HCT116 (cell line): ENCODE measurements around the gene SH3PXD2A. TPM values are rescaled to one million over a fixed set of nuclear protein-coding genes. Genes with fewer than 3 reads are reported as not detected.

Experiments used
- ATAC-seq: fragments of 200-7000 bp; cut with Tn5 transposase; 2 replicates; pipeline ENCODE4 v1.9.1; 2020; ENCODE audit warnings: mild to moderate bottlenecking, moderate library complexity
- BruUV-seq: library from RNA; stranded (reverse); fragments of 400-500 nt; replicated peaks from 2 replicates; lab custom pipeline; 2021; lab: Mats Ljungman, UMichigan
- CTCF ChIA-PET: fragments of 300-600 bp; sonication (Branson Sonifier 250); formaldehyde crosslinking; loops from one replicate; lab custom pipeline; 2021; ENCODE audit warnings: antibody characterized with exemption; lab: Charles Lee
- POLR2A ChIA-PET: fragments of 300-600, 350-600 bp; sonication (Branson Sonifier 250); formaldehyde crosslinking; loops from one replicate; lab custom pipeline; 2021; ENCODE audit warnings: antibody characterized with exemption; lab: Charles Lee
- RAD21 ChIA-PET, 2 experiments: fragments of 300-600 bp; sonication (Branson Sonifier 250); formaldehyde crosslinking; loops; one replicate each; lab custom pipeline; 2023; ENCODE audit warnings: low total read pairs in 2 of 2; ENCODE audit not compliant: uncharacterized antibody in 2 of 2, unreplicated experiment in 2 of 2, low non-redundant PET in 1 of 2; lab: Charles Lee
- DNase-seq: peaks from one replicate; pipeline ENCODE4 v3.0.0-alpha.2; 2010; ENCODE audit warnings: low read depth, low spot score
- H2AFZ ChIP-seq: fragments of 200-600 bp; shearing (Covaris generic), sonication (generic); 2 replicates; pipeline ENCODE4 v1.6.1; 2017; ENCODE audit warnings: low read depth, mixed run types, mixed read lengths, antibody characterized with exemption, low read length; ENCODE audit not compliant: poor library complexity, severe bottlenecking
- H3K27ac ChIP-seq: 2 replicates; pipeline ENCODE4 v1.5.1; 2012; ENCODE audit warnings: low read depth, low read length
- H3K27me3 ChIP-seq: fragments of 200-600 bp; sonication (generic); 2 replicates; pipeline ENCODE4 v1.6.1; 2016; ENCODE audit warnings: mixed run types, low read length, mixed read lengths; ENCODE audit not compliant: insufficient read depth
- H3K36me3 ChIP-seq, 2 experiments: fragments of 200-500 bp in 1 of 2; fragments of 200-600 bp in 1 of 2; sonication (Bioruptor generic) in 1 of 2; sonication (generic) in 1 of 2; 2 replicates each; pipeline versions ENCODE4 v1.5.1 to v1.6.1; 2014 to 2016; ENCODE audit warnings: low read length in 2 of 2, inconsistent platforms in 1 of 2, mixed read lengths in 1 of 2, mixed run types in 1 of 2; ENCODE audit not compliant: insufficient read depth in 2 of 2, control insufficient read depth in 1 of 2
- H3K4me1 ChIP-seq, 2 experiments: fragments of 200-600 bp in 1 of 2; sonication (generic) in 1 of 2; 2 replicates each; pipeline versions ENCODE4 v1.5.1 to v1.6.1; 2012 to 2017; ENCODE audit warnings: low read length in 2 of 2, inconsistent platforms in 1 of 2, mild to moderate bottlenecking in 1 of 2, mixed read lengths in 1 of 2, mixed run types in 1 of 2, moderate library complexity in 1 of 2; ENCODE audit not compliant: insufficient read depth in 2 of 2, control insufficient read depth in 1 of 2
- H3K4me2 ChIP-seq: fragments of 200-600 bp; sonication (generic); 2 replicates; pipeline ENCODE4 v1.6.1; 2017; ENCODE audit warnings: mixed run types, low read length, mixed read lengths
- H3K4me3 ChIP-seq, 2 experiments: fragments of 200-600 bp in 1 of 2; sonication (generic) in 1 of 2; replicated peaks in 1 of 2; 2 replicates each; pipeline ENCODE4 v1.5.1; 2011 to 2016; ENCODE audit warnings: low read length in 2 of 2, control low read depth in 1 of 2, low read depth in 1 of 2, mild to moderate bottlenecking in 1 of 2, mixed read lengths in 1 of 2, mixed run types in 1 of 2
- H3K79me2 ChIP-seq: fragments of 200-600 bp; sonication (generic); 2 replicates; pipeline ENCODE4 v1.6.1; 2017; ENCODE audit warnings: mild to moderate bottlenecking, mixed run types, low read length, moderate library complexity, mixed read lengths; ENCODE audit not compliant: insufficient read depth
- H3K9ac ChIP-seq: fragments of 200-600 bp; sonication (generic); 2 replicates; pipeline ENCODE4 v1.6.1; 2016; ENCODE audit warnings: low read length, mixed read lengths
- H3K9me2 ChIP-seq: fragments of 200-600 bp; sonication (generic), shearing (Covaris generic); 2 replicates; pipeline ENCODE4 v1.6.1; 2017; ENCODE audit warnings: mixed run types, mild to moderate bottlenecking, moderate library complexity; ENCODE audit not compliant: insufficient read depth
- H3K9me3 ChIP-seq, 2 experiments: fragments of 200-500 bp in 1 of 2; fragments of 200-600 bp in 1 of 2; sonication (Bioruptor generic) in 1 of 2; sonication (generic) in 1 of 2; 2 replicates each; pipeline ENCODE4 v1.6.1; 2014 to 2017; ENCODE audit warnings: low read length in 2 of 2, mixed read lengths in 2 of 2, inconsistent platforms in 1 of 2, low read depth in 1 of 2, mild to moderate bottlenecking in 1 of 2, mixed run types in 1 of 2, moderate library complexity in 1 of 2; ENCODE audit not compliant: control insufficient read depth in 1 of 2, insufficient read depth in 1 of 2
- H4K20me1 ChIP-seq: fragments of 200-600 bp; sonication (generic), shearing (Covaris generic); 2 replicates; pipeline ENCODE4 v1.6.1; 2017; ENCODE audit warnings: mixed run types, mild to moderate bottlenecking, moderate library complexity; ENCODE audit not compliant: insufficient read depth
- ATF3 ChIP-seq: IDR thresholded peaks from 2 replicates; pipeline ENCODE4 v1.6.1; 2012
- CBX3 ChIP-seq: IDR thresholded peaks from 2 replicates; pipeline ENCODE4 v1.6.1; 2012; ENCODE audit warnings: low read depth
- CTCF ChIP-seq, 3 experiments: fragments of 200-600 bp in 1 of 3; sonication (generic) in 1 of 3; IDR thresholded peaks in 2 of 3; conservative IDR thresholded peaks in 1 of 3; 2 replicates each; pipeline ENCODE4 v1.5.1; 2012 to 2017; ENCODE audit warnings: low read depth in 2 of 3, low read length in 2 of 3, antibody characterized with exemption in 1 of 3, borderline replicate concordance in 1 of 3, control low read depth in 1 of 3, mild to moderate bottlenecking in 1 of 3, mixed read lengths in 1 of 3, mixed run types in 1 of 3, moderate library complexity in 1 of 3; ENCODE audit not compliant: insufficient read depth in 1 of 3
- EGR1 ChIP-seq: IDR thresholded peaks from 2 replicates; pipeline ENCODE4 v1.6.1; 2012; ENCODE audit warnings: low read depth
- ELF1 ChIP-seq: IDR thresholded peaks from 2 replicates; pipeline ENCODE4 v1.6.1; 2012; ENCODE audit warnings: low read depth, borderline replicate concordance
- EZH2 ChIP-seq: fragments of 200-600 bp; sonication (generic); IDR thresholded peaks from 2 replicates; pipeline ENCODE4 v1.6.1; 2017; ENCODE audit warnings: antibody characterized with exemption, mixed run types
- EZH2phosphoT487 ChIP-seq: fragments of 200-600 bp; IDR thresholded peaks from 2 replicates; pipeline ENCODE4 v1.6.1; 2018; ENCODE audit warnings: antibody characterized with exemption, borderline replicate concordance
- MAX ChIP-seq: IDR thresholded peaks from 2 replicates; pipeline ENCODE4 v1.6.1; 2012
- POLR2AphosphoS5 ChIP-seq: IDR thresholded peaks from 2 replicates; pipeline ENCODE4 v1.6.1; 2011; ENCODE audit warnings: mild to moderate bottlenecking, low read depth, low read length, moderate library complexity
- RAD21 ChIP-seq: IDR thresholded peaks from 2 replicates; pipeline ENCODE4 v1.6.1; 2012; ENCODE audit warnings: low read depth, mild to moderate bottlenecking
- REST ChIP-seq: IDR thresholded peaks from 2 replicates; pipeline ENCODE4 v1.6.1; 2012; ENCODE audit warnings: low read depth
- SP1 ChIP-seq: IDR thresholded peaks from 2 replicates; pipeline ENCODE4 v1.6.1; 2012; ENCODE audit warnings: low read depth
- YY1 ChIP-seq: IDR thresholded peaks from 2 replicates; pipeline ENCODE4 v1.6.1; 2011; ENCODE audit warnings: low read length, low read depth, moderate library complexity, mild to moderate bottlenecking; ENCODE audit not compliant: insufficient replicate concordance; ENCODE audit errors: extremely low read depth
- ZBTB33 ChIP-seq: IDR thresholded peaks from 2 replicates; pipeline ENCODE4 v1.6.1; 2011; ENCODE audit warnings: mild to moderate bottlenecking, low read length, moderate library complexity; ENCODE audit not compliant: insufficient replicate concordance; ENCODE audit errors: extremely low read depth
- ZFX ChIP-seq: fragments of 450-650 bp; IDR thresholded peaks from 2 replicates; pipeline ENCODE4 v1.6.1; 2017
- intact Hi-C: fragments of 100-400 bp; cut with micrococcal nuclease; formaldehyde crosslinking; loops from 2 replicates; pipeline ENCODE4 v1.10.0; 2022
- total RNA-seq: library from RNA; stranded (reverse); gene quantifications from one replicate; pipeline ENCODE4 v1.2.1, GENCODE V29; 2021; ENCODE audit not compliant: unreplicated experiment

SH3PXD2A gene
- total RNA-seq, 1 experiment from 2014 or later = 8.7 TPM

GRCh38 chr10:103621783-103622125, 233.6 kb downstream of the SH3PXD2A start:
- TF ChIP-seq YY1 (no peak), CBX3 (no peak), ZBTB33 (no peak), CTCF (IDR thresholded peaks at IDR 0.05 in 2 of 3, conservative IDR thresholded peaks at IDR 0.05 in 1 of 3; ENCODE audit: borderline replicate concordance in 1 of 3, insufficient read depth in 1 of 3, low read depth in 2 of 3, low read length in 2 of 3) (no peak), RAD21 (no peak), EZH2phosphoT487 (no peak), EZH2 (no peak), ATF3 (no peak), ZFX (no peak), MAX (no peak), EGR1 (no peak), REST (no peak), ELF1 (no peak), SP1 (no peak), POLR2AphosphoS5 (no peak)
- TF ChIP-seq, all 23 proteins: peak for 0
- Histone ChIP-seq H3K4me3 (no peak overlapping the region), H3K9me2 (no peaks in the 10 kb centered on the region), H3K79me2 (no peaks in the 10 kb centered on the region), H2AFZ (no peak overlapping the region), H3K27me3 (no peaks in the 10 kb centered on the region), H3K9me3 (no peaks in the 10 kb centered on the region), H4K20me1 (no peaks in the 10 kb centered on the region), H3K4me2 (no peak overlapping the region), H3K36me3 (no peaks in the 10 kb centered on the region), H3K27ac (no peak overlapping the region), H3K9ac (no peak overlapping the region), H3K4me1 (no peaks in the 10 kb centered on the region)
- ChIA-PET CTCF (no interaction called here), POLR2A (no interaction called here), RAD21 (no interaction called here)
- intact Hi-C loops = no loop called here
- DNase-seq = no peak
- no TSS peak for BruUV-seq
- no peak for ATAC-seq
